Umbilical cord (tissue), 2 donors: Measurements from ENCODE around the gene NPPA. TPM values are rescaled to one million over a fixed set of nuclear protein-coding genes. Genes with fewer than 3 reads are reported as not detected.
A peak's percentile ranks its signal among the peaks of the same experiment; 100 is the strongest.
"Not testable (repeated sequence)": the region's sequence is repeated elsewhere in the genome, so short reads cannot be mapped to it uniquely, and the experiment has no call there.

Source experiments
- DNase-seq: peaks from one replicate; pipeline ENCODE4 v3.0.0-alpha.2; 2015; ENCODE audit warnings: low spot score
- total RNA-seq: library from RNA; depleted of rRNA; stranded (reverse); fragments of >200 nt; gene quantifications from one replicate; pipeline ENCODE4 v1.2.3, GENCODE V29; 2014; ENCODE audit warnings: low replicate concordance; ENCODE audit not compliant: insufficient read depth

The NPPA gene
- total RNA-seq, 1 donor from 2014 or later: not detected

GRCh38 chr1:11807133-11807532 lies 40.5 kb downstream of the NPPA start:
- DNase-seq: no peak

DNA sequence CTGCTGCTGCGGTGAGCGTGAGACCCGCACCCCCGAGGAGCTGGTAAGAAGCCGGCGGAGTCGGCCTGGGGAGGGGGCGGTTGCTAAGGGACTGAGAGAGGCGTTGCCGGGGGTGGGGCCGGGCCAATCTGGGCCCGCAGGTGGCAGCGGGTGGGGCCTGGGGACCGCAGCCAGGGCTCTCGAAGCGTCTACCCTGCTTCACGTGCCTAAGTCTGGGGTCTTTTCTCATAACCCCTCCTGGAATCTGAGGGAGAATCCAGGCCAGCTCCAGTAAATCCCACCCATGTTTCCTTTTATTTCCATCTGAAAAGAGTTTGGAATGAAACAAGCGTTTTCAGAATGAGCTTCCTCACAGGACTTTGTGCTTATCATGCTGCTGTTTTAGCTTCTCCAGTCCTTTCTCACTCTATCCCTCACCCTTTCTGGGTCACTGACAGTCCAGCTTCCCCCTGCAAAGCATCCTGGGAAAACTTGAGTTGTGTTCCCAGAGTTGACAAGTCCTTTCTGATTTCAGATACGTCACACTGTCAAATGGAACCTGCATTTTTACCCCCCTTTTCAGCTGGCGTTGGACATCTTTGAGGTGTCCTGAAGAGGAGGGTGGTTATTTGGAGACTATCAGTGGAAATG lies 41.2 kb downstream of the NPPA start:
- DNase-seq: peak; percentile 54

GRCh38 chr1:11805422-11806306 lies 41.9 kb downstream of the NPPA start, which contains the start of the genes CLCN6 and MTHFR:
Gene CLCN6, plus strand, starts transcription at chr1:11806191. Its CDS starts 72 bp downstream, at chr1:11806263.
Gene MTHFR, minus strand, starts transcription at chr1:11805964. Its CDS starts 2,848 bp downstream, at chr1:11803116.
- peak; percentile 100 for DNase-seq

- DNase-seq: peak; percentile 72
These were observed 42.7 kb downstream of the NPPA start for GRCh38 chr1:11804666-11805421.

- not testable (repeated sequence) for DNase-seq
These were observed 43.5 kb downstream of the NPPA start for GRCh38 chr1:11803924-11804665.

GRCh38 chr1:11802973-11803885 lies 44.4 kb downstream of the NPPA start:
- DNase-seq: peak; percentile 99

- peak; percentile 59 for DNase-seq
These were observed 45.0 kb downstream of the NPPA start for GRCh38 chr1:11802616-11802972.

DNA sequence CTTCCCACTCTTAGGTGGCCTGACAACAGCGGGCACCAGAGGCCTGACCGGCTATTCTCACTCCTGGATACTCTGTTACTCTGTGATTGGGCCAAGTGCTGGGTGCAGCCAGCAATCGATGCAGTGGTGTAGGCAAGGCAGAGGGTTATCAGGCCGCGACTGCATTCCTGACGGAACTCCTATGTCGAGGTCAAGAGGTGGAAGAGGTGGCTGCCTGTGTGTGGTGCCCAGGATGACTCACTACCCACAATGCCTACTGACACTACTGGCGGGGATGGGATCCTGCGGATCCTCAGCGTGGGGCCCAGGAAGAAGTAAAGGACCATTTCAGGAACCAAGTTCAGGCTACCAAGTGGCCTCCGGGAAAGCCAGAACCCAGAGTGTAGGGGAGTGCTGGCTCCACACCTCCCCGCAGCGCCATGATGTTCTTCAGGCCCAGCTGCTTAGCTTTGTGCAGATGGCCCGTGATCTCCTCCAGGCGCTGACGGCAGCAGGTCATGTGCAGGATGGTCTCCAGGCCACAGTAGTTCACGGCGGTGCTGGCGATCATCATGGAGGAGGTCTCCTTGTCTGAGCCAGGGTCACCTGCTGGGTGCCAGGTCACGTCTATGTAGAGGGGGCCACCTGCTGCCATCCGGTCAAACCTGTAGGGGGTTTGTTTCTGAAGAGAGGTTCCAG lies 46.7 kb downstream of the NPPA start:
- no peak for DNase-seq

GRCh38 chr1:11800391-11800755 lies 47.2 kb downstream of the NPPA start:
- DNase-seq: no peak

- no peak for DNase-seq
These were observed 47.7 kb downstream of the NPPA start for GRCh38 chr1:11799896-11800295.

GRCh38 chr1:11799099-11799498 lies 48.5 kb downstream of the NPPA start:
- DNase-seq: no peak

- DNase-seq: peak; percentile 47
These were observed 49.9 kb downstream of the NPPA start for GRCh38 chr1:11797525-11798216.

DNA sequence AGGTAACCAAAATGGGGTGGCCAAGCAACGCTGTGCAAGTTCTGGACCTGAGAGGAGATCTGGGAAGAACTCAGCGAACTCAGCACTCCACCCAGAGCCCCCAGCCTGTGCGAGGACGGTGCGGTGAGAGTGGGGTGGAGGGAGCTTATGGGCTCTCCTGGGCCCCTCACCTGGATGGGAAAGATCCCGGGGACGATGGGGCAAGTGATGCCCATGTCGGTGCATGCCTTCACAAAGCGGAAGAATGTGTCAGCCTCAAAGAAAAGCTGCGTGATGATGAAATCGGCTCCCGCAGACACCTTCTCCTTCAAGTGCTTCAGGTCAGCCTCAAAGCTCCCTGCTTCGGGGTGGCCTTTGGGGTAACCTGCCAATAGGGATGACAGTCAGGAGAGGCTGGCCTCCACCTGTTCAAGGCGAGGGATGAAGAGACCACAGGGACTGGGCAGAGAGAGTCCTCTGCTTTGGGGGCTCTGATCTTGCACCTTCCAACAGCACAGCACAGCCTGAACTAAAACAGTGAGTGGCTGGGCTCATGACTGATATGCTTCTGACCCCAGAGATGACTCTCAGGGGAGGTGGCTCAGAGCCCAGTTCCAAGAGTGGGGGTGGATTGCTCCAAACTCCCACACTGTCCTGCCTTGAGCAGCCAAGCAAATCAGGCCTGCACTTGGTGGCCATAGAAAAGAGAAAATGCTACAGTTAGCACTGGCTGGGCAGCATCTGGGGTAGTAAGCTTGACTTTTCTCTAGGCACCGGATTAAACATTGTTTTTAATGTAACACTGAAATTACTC lies 51.4 kb downstream of the NPPA start:
- no peak for DNase-seq

Other genes with a start within 250 kb of the NPPA start
- gene FBXO2, start 193.4 kb downstream of the NPPA start, total RNA-seq: 4.1 TPM
- 7.9 TPM for gene FBXO44, start 192.9 kb downstream of the NPPA start, total RNA-seq
- 0.48 TPM for gene FBXO6, start 183.6 kb downstream of the NPPA start, total RNA-seq
- gene MAD2L2, start 166.6 kb downstream of the NPPA start, total RNA-seq: 15.2 TPM
- 1.4 TPM for gene DRAXIN, start 156.1 kb downstream of the NPPA start, total RNA-seq
- 43.3 TPM for gene AGTRAP, start 111.6 kb downstream of the NPPA start, total RNA-seq
- 2.6 TPM for gene C1orf167, start 85.6 kb downstream of the NPPA start, total RNA-seq
- 17.1 TPM for gene MTHFR, start 41.8 kb downstream of the NPPA start, total RNA-seq
- 7.9 TPM for gene CLCN6, start 41.6 kb downstream of the NPPA start, total RNA-seq
- not detected for gene NPPB, start 11.2 kb upstream of the NPPA start, total RNA-seq
- 44.3 TPM for gene KIAA2013, start 78.6 kb upstream of the NPPA start, total RNA-seq
- gene PLOD1, start 86.9 kb upstream of the NPPA start, total RNA-seq: 238 TPM
- gene MFN2, start 132.7 kb upstream of the NPPA start, total RNA-seq: 25.5 TPM
- 14.0 TPM for gene MIIP, start 171.7 kb upstream of the NPPA start, total RNA-seq
- gene TNFRSF8, start 215.5 kb upstream of the NPPA start, total RNA-seq: 0.24 TPM